ENCODE measurements around the gene IHH.

The IHH gene

DNA sequence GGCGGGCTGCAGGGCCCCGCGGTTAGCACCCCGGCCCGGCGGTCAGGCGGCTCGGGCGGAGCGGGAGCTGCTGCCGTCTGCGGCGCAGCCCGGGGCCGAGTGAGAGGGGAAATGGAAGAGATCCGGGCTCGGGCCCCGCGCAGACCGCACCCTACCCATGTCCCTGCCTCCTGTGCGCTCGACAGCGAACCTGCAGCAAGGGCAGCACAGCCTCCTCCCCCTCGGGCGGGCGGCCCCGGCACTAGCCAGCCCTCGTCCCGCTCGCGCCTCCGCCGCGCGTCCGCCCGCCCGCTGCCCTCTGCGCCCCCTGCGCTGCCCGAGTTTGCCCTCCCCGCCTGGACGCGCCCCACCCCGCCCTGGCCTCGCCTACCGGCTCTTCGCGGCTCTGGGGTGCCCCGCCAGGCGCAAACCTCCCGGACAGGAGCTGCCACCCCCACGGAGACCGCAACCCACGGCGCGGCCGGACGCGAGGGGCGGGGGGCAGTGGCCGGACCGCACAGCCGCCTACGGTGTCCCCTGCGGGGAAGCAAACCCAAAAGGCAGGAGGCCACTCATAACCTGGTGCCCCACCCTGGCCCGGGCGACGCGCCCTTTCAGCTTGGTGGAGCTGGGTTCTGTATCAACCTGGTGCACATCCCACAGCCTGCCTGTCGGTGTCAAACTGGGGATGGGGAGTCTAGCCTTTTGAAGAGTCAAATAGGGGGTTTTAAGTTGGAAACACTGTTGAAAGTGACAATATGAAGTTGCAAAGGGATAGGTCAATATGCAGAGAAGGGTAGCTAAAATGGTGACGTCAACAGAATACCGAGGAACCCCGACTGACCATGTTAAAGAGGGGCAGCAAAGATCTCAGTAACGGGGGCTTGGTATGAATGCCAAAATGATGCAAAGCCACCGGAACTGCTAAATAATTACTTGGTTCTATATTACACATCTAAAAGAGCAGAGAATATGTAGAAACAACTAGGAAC is at the start of gene IHH:
Gene IHH (minus strand): TSS at position 101 of the 971 bp plus-strand sequence. CDS start 454 bp downstream, outside the sequence.
- no peak for DNase-seq (ENCODE audit: low read depth in 2 of 2, low spot score in 1 of 2)

DNA sequence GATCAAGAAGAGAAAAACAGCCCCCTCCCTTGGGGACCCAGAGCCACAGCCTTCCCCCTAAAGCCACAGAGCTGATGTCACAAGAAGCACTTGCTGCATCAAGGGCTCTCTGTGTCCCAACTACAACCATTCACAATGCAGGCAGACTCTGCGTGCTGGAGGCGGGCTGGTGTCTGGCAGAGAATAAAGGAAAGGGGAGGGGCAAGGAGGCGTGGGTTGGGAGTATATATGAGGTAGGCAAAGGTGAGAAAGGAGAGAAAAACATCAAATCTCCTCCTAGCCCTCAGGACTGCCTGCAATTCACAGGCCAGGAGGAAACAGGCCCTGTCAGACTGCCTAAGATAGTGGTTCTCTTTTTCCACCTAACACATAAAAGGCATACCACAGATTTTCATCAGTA is 48.8 kb upstream of the IHH start:
- no peak for DNase-seq (ENCODE audit: low read depth in 2 of 2, low spot score in 1 of 2)

- no peak for DNase-seq (ENCODE audit: low read depth in 2 of 2, low spot score in 1 of 2)
These were observed 47.0 kb upstream of the IHH start for GRCh38 chr2:219107758-219108157.

GRCh38 chr2:219106251-219106650 is 45.5 kb upstream of the IHH start:
- no peak for DNase-seq (ENCODE audit: low read depth in 2 of 2, low spot score in 1 of 2)

DNA sequence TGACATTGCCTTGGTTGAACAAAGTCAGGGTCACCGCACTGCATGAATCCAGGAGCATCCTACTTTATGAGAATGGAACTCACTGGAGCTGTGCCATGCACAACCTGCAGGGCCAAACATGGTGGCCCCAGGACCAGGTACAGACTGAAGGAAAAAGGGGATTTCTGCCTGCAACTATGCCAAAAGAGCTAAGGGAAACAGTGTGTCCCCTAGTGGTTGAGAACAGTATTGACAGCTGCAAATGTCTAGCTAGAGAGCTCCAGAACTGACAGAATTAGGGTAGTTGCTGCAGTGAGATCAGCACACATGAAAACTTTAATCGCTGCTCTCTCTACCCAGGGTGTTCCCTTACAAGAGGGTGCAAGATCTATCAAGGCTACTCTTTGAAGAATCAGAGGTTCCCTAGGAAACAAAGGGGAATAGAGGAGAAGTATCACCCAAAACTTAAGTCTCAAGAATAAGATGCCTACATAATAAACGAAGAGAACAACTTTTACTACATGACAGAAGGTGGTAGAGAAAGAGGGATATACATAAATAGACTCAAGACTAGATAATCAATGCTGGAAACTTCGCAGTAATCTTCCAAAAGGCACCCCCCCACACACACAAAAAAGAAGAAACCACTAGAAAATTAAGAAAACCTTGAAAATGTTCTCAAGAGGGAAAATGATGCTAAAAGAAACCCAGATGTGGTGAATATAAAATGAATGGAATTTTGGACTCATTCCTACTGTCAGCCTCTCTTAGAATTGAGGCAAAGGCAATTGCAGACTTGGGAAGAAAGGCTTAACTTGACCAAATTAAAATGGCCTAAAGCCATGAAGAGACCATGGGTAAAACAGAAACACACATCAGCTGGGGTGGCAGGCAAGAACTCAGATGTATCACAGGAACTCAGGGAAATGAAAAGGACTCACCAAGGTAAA is 43.6 kb upstream of the IHH start:
- no peak for DNase-seq (ENCODE audit: low read depth in 2 of 2, low spot score in 1 of 2)

GRCh38 chr2:219099329-219099728 is 38.6 kb upstream of the IHH start:
- no peak for DNase-seq (ENCODE audit: low read depth in 2 of 2, low spot score in 1 of 2)

- DNase-seq (ENCODE audit: low read depth in 2 of 2, low spot score in 1 of 2): no peak
These were observed 34.8 kb upstream of the IHH start for GRCh38 chr2:219095406-219095935.

GRCh38 chr2:219094171-219094570 is 33.5 kb upstream of the IHH start:
- no peak for DNase-seq (ENCODE audit: low read depth in 2 of 2, low spot score in 1 of 2)

GRCh38 chr2:219090436-219091299 is 29.9 kb upstream of the IHH start:
- no peak for DNase-seq (ENCODE audit: low read depth in 2 of 2, low spot score in 1 of 2)

DNA sequence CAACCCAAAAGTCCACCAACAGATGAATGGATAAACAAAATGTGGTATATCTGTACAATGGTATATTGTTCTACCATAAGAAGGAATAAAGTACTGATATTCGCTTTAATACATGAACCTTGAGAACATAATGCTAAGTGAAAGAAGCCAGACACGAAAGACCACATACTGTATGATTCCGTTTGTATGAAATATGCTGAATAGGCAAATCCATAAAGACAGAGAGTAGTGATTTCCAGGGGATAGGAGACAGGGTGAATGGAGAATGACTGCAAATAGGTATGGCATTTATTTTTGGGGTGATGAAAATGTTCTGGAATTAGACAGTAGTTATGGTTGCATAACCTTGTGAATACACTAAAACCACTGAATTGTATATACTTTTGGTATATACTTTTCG is 28.6 kb upstream of the IHH start:
- no peak for DNase-seq (ENCODE audit: low read depth in 2 of 2, low spot score in 1 of 2)

GRCh38 chr2:219087848-219088247 is 27.1 kb upstream of the IHH start:
- DNase-seq (ENCODE audit: low read depth in 2 of 2, low spot score in 1 of 2): no peak

DNA sequence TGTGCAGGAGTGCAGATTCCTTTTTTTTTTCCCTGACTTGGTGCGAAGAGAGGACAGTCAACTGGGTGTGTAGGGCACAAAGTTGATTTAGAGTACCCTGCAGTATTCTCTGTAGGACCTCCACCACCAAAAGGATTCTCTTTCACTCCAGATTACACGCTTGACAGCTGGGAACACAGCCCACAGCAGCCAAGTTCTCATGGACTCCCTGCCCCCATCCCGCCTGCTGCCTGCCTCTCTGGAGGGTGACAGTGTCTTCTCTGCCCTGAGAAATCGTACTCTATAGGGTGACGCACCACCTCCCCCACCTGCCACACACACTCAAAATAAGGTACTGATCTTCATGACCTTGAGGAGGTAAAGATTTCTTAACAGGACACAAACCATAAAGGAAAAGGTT is 26.6 kb upstream of the IHH start:
- DNase-seq (ENCODE audit: low read depth in 2 of 2, low spot score in 1 of 2): no peak

DNA sequence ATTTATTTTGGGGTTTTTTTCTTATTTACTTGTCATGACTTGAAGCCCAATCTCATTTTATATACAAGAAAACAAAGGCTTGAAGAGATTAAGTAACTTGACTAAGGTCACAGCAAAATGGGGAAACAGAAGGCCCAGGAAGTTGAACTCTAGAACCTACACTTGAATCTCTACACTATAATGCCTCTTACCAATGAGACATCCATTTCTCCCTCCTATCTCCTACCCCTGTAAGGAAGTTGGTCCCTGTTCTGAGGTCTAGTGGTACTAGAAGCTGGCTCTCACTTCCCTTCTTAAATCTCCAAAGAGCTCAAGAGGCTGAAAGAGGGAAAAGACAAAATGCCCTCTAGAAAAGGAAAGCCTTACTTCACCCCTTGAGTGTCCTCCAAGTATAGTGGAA is 25.5 kb upstream of the IHH start:
- no peak for DNase-seq (ENCODE audit: low read depth in 2 of 2, low spot score in 1 of 2)

- DNase-seq (ENCODE audit: low read depth in 2 of 2, low spot score in 1 of 2): no peak
These were observed 24.1 kb upstream of the IHH start for GRCh38 chr2:219084791-219085190.

DNA sequence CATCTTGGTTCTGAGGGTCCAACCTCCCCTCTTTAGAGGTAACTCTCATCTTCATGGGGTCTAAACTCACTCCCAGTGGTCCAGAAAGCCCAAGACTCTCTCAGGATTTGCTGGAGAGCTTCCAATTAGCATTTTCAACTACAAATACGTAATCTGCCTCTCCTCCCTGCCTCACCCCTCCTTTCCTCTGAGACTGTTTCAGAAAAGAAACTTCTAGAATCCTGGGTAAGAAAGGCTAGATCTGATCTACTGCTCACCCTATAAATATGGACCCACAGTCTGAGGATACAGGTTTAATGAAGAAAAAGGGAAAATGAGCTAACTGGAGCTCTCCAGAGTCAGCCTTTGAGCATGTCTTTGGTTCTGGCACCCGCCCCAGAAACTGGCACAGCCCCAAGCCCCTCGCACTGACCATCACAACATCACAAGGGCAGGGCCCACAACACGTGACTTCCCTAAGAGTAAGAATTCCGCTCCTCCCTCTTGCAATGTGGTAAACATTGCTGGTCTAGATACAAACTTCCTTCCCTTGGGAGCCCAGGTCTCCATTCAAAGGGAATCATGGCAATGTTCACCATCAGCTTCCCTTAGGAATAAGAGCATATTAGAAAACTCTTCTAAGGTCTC is 21.7 kb upstream of the IHH start:
- DNase-seq (ENCODE audit: low read depth in 2 of 2, low spot score in 1 of 2): no peak

GRCh38 chr2:219081701-219082331 is 21.1 kb upstream of the IHH start:
- no peak for DNase-seq (ENCODE audit: low read depth in 2 of 2, low spot score in 1 of 2)

DNA sequence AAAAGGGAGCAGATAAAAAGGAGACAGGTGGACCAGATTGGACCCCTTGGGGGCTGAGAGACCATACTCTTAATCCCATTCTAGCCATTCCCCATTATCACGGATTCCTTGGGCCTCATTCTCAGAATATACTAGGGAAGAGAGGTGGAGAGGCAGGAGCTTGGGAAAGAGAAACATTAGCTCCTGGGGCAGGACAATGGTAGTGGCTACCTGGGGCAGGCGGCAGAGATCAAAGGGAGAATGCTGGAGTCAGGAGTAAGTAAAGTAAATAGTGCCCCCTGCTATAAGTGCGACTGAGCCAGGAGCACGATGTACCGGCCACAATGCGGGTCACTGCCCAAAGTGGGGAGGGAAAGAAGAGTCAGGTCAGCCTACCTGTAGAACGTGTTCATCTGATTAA is 20.4 kb upstream of the IHH start:
- no peak for DNase-seq (ENCODE audit: low read depth in 2 of 2, low spot score in 1 of 2)

GRCh38 chr2:219079417-219079816 is 18.7 kb upstream of the IHH start:
- DNase-seq (ENCODE audit: low read depth in 2 of 2, low spot score in 1 of 2): no peak

GRCh38 chr2:219078951-219079350 is 18.2 kb upstream of the IHH start:
- DNase-seq (ENCODE audit: low read depth in 2 of 2, low spot score in 1 of 2): no peak

- no peak for DNase-seq (ENCODE audit: low read depth in 2 of 2, low spot score in 1 of 2)
These were observed 17.4 kb upstream of the IHH start for GRCh38 chr2:219078126-219078525.
